HCT116 (cell line): ENCODE results near the gene SUPT3H. TPM values are rescaled to one million over a fixed set of nuclear protein-coding genes. Genes with fewer than 3 reads are reported as not detected.

Experiments used
- ATAC-seq: fragments of 200-7000 bp; cut with Tn5 transposase; 2 replicates; pipeline ENCODE4 v1.9.1; 2020; ENCODE audit warnings: mild to moderate bottlenecking, moderate library complexity
- BruUV-seq: library from RNA; stranded (reverse); fragments of 400-500 nt; replicated peaks from 2 replicates; lab custom pipeline; 2021; lab: Mats Ljungman, UMichigan
- CTCF ChIA-PET: fragments of 300-600 bp; sonication (Branson Sonifier 250); formaldehyde crosslinking; loops from one replicate; lab custom pipeline; 2021; ENCODE audit warnings: antibody characterized with exemption; lab: Charles Lee
- POLR2A ChIA-PET: fragments of 300-600, 350-600 bp; sonication (Branson Sonifier 250); formaldehyde crosslinking; loops from one replicate; lab custom pipeline; 2021; ENCODE audit warnings: antibody characterized with exemption; lab: Charles Lee
- RAD21 ChIA-PET, 2 experiments: fragments of 300-600 bp; sonication (Branson Sonifier 250); formaldehyde crosslinking; loops; one replicate each; lab custom pipeline; 2023; ENCODE audit warnings: low total read pairs in 2 of 2; ENCODE audit not compliant: uncharacterized antibody in 2 of 2, unreplicated experiment in 2 of 2, low non-redundant PET in 1 of 2; lab: Charles Lee
- DNase-seq: peaks from one replicate; pipeline ENCODE4 v3.0.0-alpha.2; 2010; ENCODE audit warnings: low read depth, low spot score
- H2AFZ ChIP-seq: fragments of 200-600 bp; shearing (Covaris generic), sonication (generic); 2 replicates; pipeline ENCODE4 v1.6.1; 2017; ENCODE audit warnings: low read depth, mixed run types, mixed read lengths, antibody characterized with exemption, low read length; ENCODE audit not compliant: poor library complexity, severe bottlenecking
- H3K27ac ChIP-seq: 2 replicates; pipeline ENCODE4 v1.5.1; 2012; ENCODE audit warnings: low read depth, low read length
- H3K27me3 ChIP-seq: fragments of 200-600 bp; sonication (generic); 2 replicates; pipeline ENCODE4 v1.6.1; 2016; ENCODE audit warnings: mixed run types, low read length, mixed read lengths; ENCODE audit not compliant: insufficient read depth
- H3K36me3 ChIP-seq, 2 experiments: fragments of 200-500 bp in 1 of 2; fragments of 200-600 bp in 1 of 2; sonication (Bioruptor generic) in 1 of 2; sonication (generic) in 1 of 2; 2 replicates each; pipeline versions ENCODE4 v1.5.1 to v1.6.1; 2014 to 2016; ENCODE audit warnings: low read length in 2 of 2, inconsistent platforms in 1 of 2, mixed read lengths in 1 of 2, mixed run types in 1 of 2; ENCODE audit not compliant: insufficient read depth in 2 of 2, control insufficient read depth in 1 of 2
- H3K4me1 ChIP-seq, 2 experiments: fragments of 200-600 bp in 1 of 2; sonication (generic) in 1 of 2; 2 replicates each; pipeline versions ENCODE4 v1.5.1 to v1.6.1; 2012 to 2017; ENCODE audit warnings: low read length in 2 of 2, inconsistent platforms in 1 of 2, mild to moderate bottlenecking in 1 of 2, mixed read lengths in 1 of 2, mixed run types in 1 of 2, moderate library complexity in 1 of 2; ENCODE audit not compliant: insufficient read depth in 2 of 2, control insufficient read depth in 1 of 2
- H3K4me2 ChIP-seq: fragments of 200-600 bp; sonication (generic); 2 replicates; pipeline ENCODE4 v1.6.1; 2017; ENCODE audit warnings: mixed run types, low read length, mixed read lengths
- H3K4me3 ChIP-seq, 2 experiments: fragments of 200-600 bp in 1 of 2; sonication (generic) in 1 of 2; replicated peaks in 1 of 2; 2 replicates each; pipeline ENCODE4 v1.5.1; 2011 to 2016; ENCODE audit warnings: low read length in 2 of 2, control low read depth in 1 of 2, low read depth in 1 of 2, mild to moderate bottlenecking in 1 of 2, mixed read lengths in 1 of 2, mixed run types in 1 of 2
- H3K79me2 ChIP-seq: fragments of 200-600 bp; sonication (generic); 2 replicates; pipeline ENCODE4 v1.6.1; 2017; ENCODE audit warnings: mild to moderate bottlenecking, mixed run types, low read length, moderate library complexity, mixed read lengths; ENCODE audit not compliant: insufficient read depth
- H3K9ac ChIP-seq: fragments of 200-600 bp; sonication (generic); 2 replicates; pipeline ENCODE4 v1.6.1; 2016; ENCODE audit warnings: low read length, mixed read lengths
- H3K9me2 ChIP-seq: fragments of 200-600 bp; sonication (generic), shearing (Covaris generic); 2 replicates; pipeline ENCODE4 v1.6.1; 2017; ENCODE audit warnings: mixed run types, mild to moderate bottlenecking, moderate library complexity; ENCODE audit not compliant: insufficient read depth
- H3K9me3 ChIP-seq, 2 experiments: fragments of 200-500 bp in 1 of 2; fragments of 200-600 bp in 1 of 2; sonication (Bioruptor generic) in 1 of 2; sonication (generic) in 1 of 2; 2 replicates each; pipeline ENCODE4 v1.6.1; 2014 to 2017; ENCODE audit warnings: low read length in 2 of 2, mixed read lengths in 2 of 2, inconsistent platforms in 1 of 2, low read depth in 1 of 2, mild to moderate bottlenecking in 1 of 2, mixed run types in 1 of 2, moderate library complexity in 1 of 2; ENCODE audit not compliant: control insufficient read depth in 1 of 2, insufficient read depth in 1 of 2
- H4K20me1 ChIP-seq: fragments of 200-600 bp; sonication (generic), shearing (Covaris generic); 2 replicates; pipeline ENCODE4 v1.6.1; 2017; ENCODE audit warnings: mixed run types, mild to moderate bottlenecking, moderate library complexity; ENCODE audit not compliant: insufficient read depth
- ATF3 ChIP-seq: IDR thresholded peaks from 2 replicates; pipeline ENCODE4 v1.6.1; 2012
- CBX3 ChIP-seq: IDR thresholded peaks from 2 replicates; pipeline ENCODE4 v1.6.1; 2012; ENCODE audit warnings: low read depth
- CEBPB ChIP-seq: IDR thresholded peaks from 2 replicates; pipeline ENCODE4 v1.6.1; 2012; ENCODE audit warnings: low read depth
- CTCF ChIP-seq, 3 experiments: fragments of 200-600 bp in 1 of 3; sonication (generic) in 1 of 3; IDR thresholded peaks in 2 of 3; conservative IDR thresholded peaks in 1 of 3; 2 replicates each; pipeline ENCODE4 v1.5.1; 2012 to 2017; ENCODE audit warnings: low read depth in 2 of 3, low read length in 2 of 3, antibody characterized with exemption in 1 of 3, borderline replicate concordance in 1 of 3, control low read depth in 1 of 3, mild to moderate bottlenecking in 1 of 3, mixed read lengths in 1 of 3, mixed run types in 1 of 3, moderate library complexity in 1 of 3; ENCODE audit not compliant: insufficient read depth in 1 of 3
- EGR1 ChIP-seq: IDR thresholded peaks from 2 replicates; pipeline ENCODE4 v1.6.1; 2012; ENCODE audit warnings: low read depth
- ELF1 ChIP-seq: IDR thresholded peaks from 2 replicates; pipeline ENCODE4 v1.6.1; 2012; ENCODE audit warnings: low read depth, borderline replicate concordance
- EZH2 ChIP-seq: fragments of 200-600 bp; sonication (generic); IDR thresholded peaks from 2 replicates; pipeline ENCODE4 v1.6.1; 2017; ENCODE audit warnings: antibody characterized with exemption, mixed run types
- EZH2phosphoT487 ChIP-seq: fragments of 200-600 bp; IDR thresholded peaks from 2 replicates; pipeline ENCODE4 v1.6.1; 2018; ENCODE audit warnings: antibody characterized with exemption, borderline replicate concordance
- FOSL1 ChIP-seq: IDR thresholded peaks from 2 replicates; pipeline ENCODE4 v1.6.1; 2012; ENCODE audit warnings: low read depth
- JUND ChIP-seq: IDR thresholded peaks from 2 replicates; pipeline ENCODE4 v1.6.1; 2012
- MAX ChIP-seq: IDR thresholded peaks from 2 replicates; pipeline ENCODE4 v1.6.1; 2012
- POLR2A ChIP-seq: IDR thresholded peaks from 2 replicates; pipeline ENCODE4 v1.7.0; 2011; ENCODE audit warnings: borderline replicate concordance; ENCODE audit not compliant: insufficient read depth, insufficient read length; ENCODE audit errors: extremely low read depth
- POLR2AphosphoS5 ChIP-seq: IDR thresholded peaks from 2 replicates; pipeline ENCODE4 v1.6.1; 2011; ENCODE audit warnings: mild to moderate bottlenecking, low read depth, low read length, moderate library complexity
- RAD21 ChIP-seq: IDR thresholded peaks from 2 replicates; pipeline ENCODE4 v1.6.1; 2012; ENCODE audit warnings: low read depth, mild to moderate bottlenecking
- SP1 ChIP-seq: IDR thresholded peaks from 2 replicates; pipeline ENCODE4 v1.6.1; 2012; ENCODE audit warnings: low read depth
- SRF ChIP-seq: IDR thresholded peaks from 2 replicates; pipeline ENCODE4 v1.6.1; 2012; ENCODE audit warnings: low read depth
- YY1 ChIP-seq: IDR thresholded peaks from 2 replicates; pipeline ENCODE4 v1.6.1; 2011; ENCODE audit warnings: low read length, low read depth, moderate library complexity, mild to moderate bottlenecking; ENCODE audit not compliant: insufficient replicate concordance; ENCODE audit errors: extremely low read depth
- ZBTB33 ChIP-seq: IDR thresholded peaks from 2 replicates; pipeline ENCODE4 v1.6.1; 2011; ENCODE audit warnings: mild to moderate bottlenecking, low read length, moderate library complexity; ENCODE audit not compliant: insufficient replicate concordance; ENCODE audit errors: extremely low read depth
- ZFX ChIP-seq: fragments of 450-650 bp; IDR thresholded peaks from 2 replicates; pipeline ENCODE4 v1.6.1; 2017
- ZNF274 ChIP-seq: fragments of 200-500 bp; sonication (Bioruptor generic); IDR thresholded peaks from 2 replicates; pipeline ENCODE4 v1.6.1; 2014; ENCODE audit warnings: mild to moderate bottlenecking, low read depth, low read length, inconsistent platforms
- intact Hi-C: fragments of 100-400 bp; cut with micrococcal nuclease; formaldehyde crosslinking; loops from 2 replicates; pipeline ENCODE4 v1.10.0; 2022
- total RNA-seq: library from RNA; stranded (reverse); gene quantifications from one replicate; pipeline ENCODE4 v1.2.1, GENCODE V29; 2021; ENCODE audit not compliant: unreplicated experiment

SUPT3H gene
- total RNA-seq, 1 experiment from 2014 or later = 7.4 TPM

GRCh38 chr6:45084257-45084656, 293.5 kb downstream of the SUPT3H start (continued):
- no peak for TF ChIP-seq ZNF274
- TF ChIP-seq SP1 = no peak
- no peak for TF ChIP-seq MAX

DNA sequence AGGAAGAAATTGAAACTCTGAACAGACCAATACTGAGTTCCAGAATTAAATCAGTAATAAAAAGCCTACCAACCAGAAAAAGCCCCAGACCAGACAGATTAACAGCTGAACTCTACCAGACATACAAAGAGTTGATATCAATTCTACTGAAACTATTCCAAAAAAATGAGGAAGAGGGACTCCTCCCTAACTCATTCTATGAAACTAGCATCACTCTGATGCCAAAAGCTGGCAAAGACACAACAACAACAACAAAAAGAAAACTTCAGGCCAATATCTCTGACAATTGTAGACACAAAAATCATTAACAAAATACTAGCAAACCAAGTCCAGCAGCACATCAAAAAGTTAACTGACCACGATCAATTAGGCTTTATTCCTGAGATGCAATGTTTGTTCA, 295.6 kb downstream of the SUPT3H start:
- no peak for ATAC-seq
- Histone ChIP-seq H4K20me1 (no peaks in the 10 kb centered on the region), H3K27ac (no peak overlapping the region), H3K27me3 (no peaks in the 10 kb centered on the region), H3K79me2 (no peaks in the 10 kb centered on the region), H2AFZ (no peak overlapping the region), H3K4me2 (no peak overlapping the region), H3K9me3 (no peaks in the 10 kb centered on the region), H3K4me3 (no peak overlapping the region), H3K9ac (no peak overlapping the region), H3K4me1 (no peaks in the 10 kb centered on the region), H3K36me3 (no peaks in the 10 kb centered on the region), H3K9me2 (no peaks in the 10 kb centered on the region)
- intact Hi-C loops = no loop called here
- ChIA-PET RAD21 (no interaction called here), POLR2A (no interaction called here), CTCF (no interaction called here)
- no peak for DNase-seq
- BruUV-seq = no TSS peak
- TF ChIP-seq EZH2 (no peak), RAD21 (no peak), SP1 (no peak), ZFX (no peak), ELF1 (no peak), ZNF274 (no peak), POLR2A (no peak), MAX (no peak), CBX3 (no peak), FOSL1 (no peak), SRF (no peak), EZH2phosphoT487 (no peak), CEBPB (no peak), YY1 (no peak), POLR2AphosphoS5 (no peak), JUND (no peak), EGR1 (no peak), CTCF (IDR thresholded peaks at IDR 0.05 in 2 of 3, conservative IDR thresholded peaks at IDR 0.05 in 1 of 3; ENCODE audit: borderline replicate concordance in 1 of 3, insufficient read depth in 1 of 3, low read depth in 2 of 3, low read length in 2 of 3) (no peak), ZBTB33 (no peak), ATF3 (no peak)
